ENCODE measurements around the gene NR1D2. TPM values are rescaled to one million over a fixed set of nuclear protein-coding genes. Genes with fewer than 3 reads are reported as not detected.

NR1D2 gene
- 5.0 to 7.3 TPM (median 6.0 TPM) in 5 replicates for total RNA-seq (2022; extraction: Qiagen RNA extraction; ENCODE audit: low read depth)

DNA sequence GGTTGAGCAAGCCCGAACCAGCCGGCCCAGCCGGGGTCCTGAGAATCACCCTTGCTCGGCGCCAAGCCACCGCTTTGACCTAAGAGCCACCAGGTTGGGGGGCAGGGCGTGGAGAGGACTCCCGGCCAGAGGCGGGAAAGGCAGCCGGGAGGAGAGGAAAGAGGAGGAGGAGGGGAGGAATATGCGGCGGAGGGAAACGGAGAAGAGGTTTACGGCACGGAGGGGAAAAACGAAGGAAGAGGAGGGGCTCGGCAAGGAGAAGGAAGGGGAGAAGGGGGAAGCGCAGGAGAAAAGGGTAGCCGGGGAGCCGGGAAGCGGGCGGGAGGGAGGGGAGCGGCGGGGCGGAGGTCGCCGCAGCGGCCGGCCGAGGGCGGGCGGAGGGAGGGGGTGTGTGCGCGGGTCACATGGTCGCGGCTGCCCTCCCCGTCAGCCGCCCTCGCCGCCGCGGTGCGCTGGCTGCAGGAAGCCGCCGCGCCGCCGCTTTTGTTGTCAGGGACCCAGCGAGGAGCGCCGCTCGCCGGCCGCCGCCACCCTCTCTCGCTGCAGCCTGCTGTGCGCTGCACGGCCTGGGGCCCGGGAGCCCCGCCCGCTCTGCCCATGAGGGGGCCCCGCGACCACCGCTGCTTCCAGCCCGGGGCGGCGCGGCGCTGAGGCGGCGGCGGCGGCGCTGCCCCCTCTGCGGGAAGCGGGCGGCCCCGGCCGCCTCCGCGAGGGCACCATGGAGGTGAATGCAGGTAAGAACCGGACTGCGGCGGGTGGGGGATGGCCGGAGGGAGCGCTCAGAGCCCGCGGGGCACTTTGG, at the start of gene NR1D2:
Gene NR1D2 (plus strand): TSS at position 426 of the 802 bp plus-strand sequence. CDS start 293 bp downstream, at position 719.

DNA sequence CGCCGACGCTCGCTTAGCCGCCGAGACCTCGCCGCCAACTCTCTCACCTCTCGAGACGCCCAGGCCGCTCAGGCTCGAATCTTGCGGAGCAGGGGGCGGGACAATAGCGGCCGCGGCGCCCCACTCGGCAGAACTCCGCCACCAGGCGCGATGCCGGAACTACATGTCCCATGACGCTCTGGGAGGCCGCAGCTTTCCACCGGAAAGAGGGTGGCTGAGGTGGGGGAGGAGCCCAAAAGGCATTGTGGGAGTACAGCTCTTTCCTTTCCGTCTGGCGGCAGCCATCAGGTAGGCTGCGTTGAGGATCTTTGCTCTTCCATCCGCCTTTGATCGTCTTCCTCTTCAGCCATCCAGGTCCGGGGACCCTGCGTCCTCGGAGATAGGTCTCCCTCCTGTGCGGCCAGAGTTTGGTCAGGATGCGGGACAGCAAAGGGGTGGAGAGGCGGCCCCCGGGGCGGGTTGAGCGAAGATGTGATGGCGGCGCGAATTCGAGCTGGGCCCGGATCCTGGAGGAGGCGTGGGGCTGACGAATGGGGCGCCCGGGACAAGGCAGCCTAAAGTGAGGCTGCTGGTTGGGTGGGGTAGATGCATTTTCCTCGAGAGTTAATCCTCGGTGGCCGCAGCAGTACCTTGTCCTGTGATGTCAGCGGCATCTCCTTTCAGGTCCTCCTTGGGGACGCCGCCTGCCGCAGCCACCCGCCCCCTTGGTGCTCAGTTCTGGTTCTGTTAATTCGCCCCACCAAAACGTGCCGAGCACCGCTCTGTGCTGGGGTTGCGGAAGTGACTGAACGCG, 28.0 kb upstream of the NR1D2 start, which contains the start of the genes NKIRAS1 and RPL15:
Gene NKIRAS1 (minus strand): TSS at position 105 of the 793 bp plus-strand sequence. CDS start 6,086 bp downstream, outside the sequence.
Gene RPL15 (plus strand): TSS at position 247 of the 793 bp plus-strand sequence. CDS start 728 bp downstream, outside the sequence.

Other genes with a start within 250 kb of the NR1D2 start
- gene UBE2E1, start 139.3 kb upstream of the NR1D2 start, total RNA-seq (2022; extraction: Qiagen RNA extraction; ENCODE audit: low read depth), result 85.3 to 108 TPM (median 97.7 TPM) in 5 replicates
- gene NKIRAS1, start 28.3 kb upstream of the NR1D2 start, total RNA-seq (2022; extraction: Qiagen RNA extraction; ENCODE audit: low read depth), result 7.5 to 9.4 TPM (median 8.1 TPM) in 5 replicates
- gene RPL15, start 28.2 kb upstream of the NR1D2 start, total RNA-seq (2022; extraction: Qiagen RNA extraction; ENCODE audit: low read depth), result 2,840 to 3,339 TPM (median 2,874 TPM) in 5 replicates

Data from A549 treated with RU486 at 1 μM for 4 hours (cell line).